ENCODE measurements around the gene C6orf163.

GRCh38 chr6:87333591-87334181, 10.9 kb upstream of the C6orf163 start:
- no peak for TF ChIP-seq CTCF (conservative IDR thresholded peaks at IDR 0.05; ENCODE audit: low read depth in 2 of 2)
- TF ChIP-seq REST (IDR thresholded peaks at IDR 0.05; ENCODE audit: unreplicated experiment) = no peak
- no peak for TF ChIP-seq ZNF331 (CRISPR knock-in tag; IDR thresholded peaks at IDR 0.05; ENCODE audit: low read depth)
- no peak for TF ChIP-seq CREB1 (CRISPR knock-in tag; IDR thresholded peaks at IDR 0.05; ENCODE audit: low read depth)
- TF ChIP-seq JUNB (IDR thresholded peaks at IDR 0.05; ENCODE audit: unreplicated experiment) = no peak
- TF ChIP-seq ZNF114 (CRISPR knock-in tag; IDR thresholded peaks at IDR 0.05) = no peak
- TF ChIP-seq, protein P1, sequence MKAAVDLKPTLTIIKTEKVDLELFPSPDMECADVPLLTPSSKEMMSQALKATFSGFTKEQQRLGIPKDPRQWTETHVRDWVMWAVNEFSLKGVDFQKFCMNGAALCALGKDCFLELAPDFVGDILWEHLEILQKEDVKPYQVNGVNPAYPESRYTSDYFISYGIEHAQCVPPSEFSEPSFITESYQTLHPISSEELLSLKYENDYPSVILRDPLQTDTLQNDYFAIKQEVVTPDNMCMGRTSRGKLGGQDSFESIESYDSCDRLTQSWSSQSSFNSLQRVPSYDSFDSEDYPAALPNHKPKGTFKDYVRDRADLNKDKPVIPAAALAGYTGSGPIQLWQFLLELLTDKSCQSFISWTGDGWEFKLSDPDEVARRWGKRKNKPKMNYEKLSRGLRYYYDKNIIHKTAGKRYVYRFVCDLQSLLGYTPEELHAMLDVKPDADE (IDR thresholded peaks at IDR 0.05) = no peak
- TF ChIP-seq EZH2phosphoT487 (IDR thresholded peaks at IDR 0.05; ENCODE audit: unreplicated experiment) = no peak
- no peak for TF ChIP-seq POLR2AphosphoS5 (IDR thresholded peaks at IDR 0.05; ENCODE audit: low read depth)
- no peak for TF ChIP-seq EZH2 (IDR thresholded peaks at IDR 0.05; ENCODE audit: low read depth, unreplicated experiment)
- no peak for TF ChIP-seq NANOG (IDR thresholded peaks at IDR 0.05; ENCODE audit: borderline replicate concordance)

Data from GM23338 (cell line).